Measurements from ENCODE around the gene EIF3D. TPM values are rescaled to one million over a fixed set of nuclear protein-coding genes. Genes with fewer than 3 reads are reported as not detected.

Gene EIF3D
- total and polyA plus RNA-seq, 2 experiments from 2014 or later: 148 to 381 TPM

- TF ChIP-seq ZNF462 (CRISPR knock-in tag; IDR thresholded peaks at IDR 0.05) (no peak), CTCF (conservative IDR thresholded peaks at IDR 0.05; ENCODE audit: low read depth in 2 of 2) (peak; percentile 94 to 96), CREB1 (CRISPR knock-in tag; IDR thresholded peaks at IDR 0.05; ENCODE audit: low read depth) (no peak)
- H3K4me1 ChIP-seq (ENCODE audit: insufficient read depth): no peaks in the 10 kb centered on the region
- no peaks in the 10 kb centered on the region for H3K79me2 ChIP-seq (replicated peaks; ENCODE audit: insufficient read depth)
- no peaks in the 10 kb centered on the region; the same call in 2 of the 3 replicates for H3K4me1 Mint-ChIP-seq
- H3K27ac Mint-ChIP-seq: peak overlapping the region; percentile 44; the same call in 1 of the 2 replicates
- H3K36me3 Mint-ChIP-seq (ENCODE audit: low read depth): peaks cover 11% of the 10 kb centered on the region; the same call in 2 of the 3 replicates
- no peaks in the 10 kb centered on the region for H3K27me3 ChIP-seq (ENCODE audit: insufficient read depth)
- H3K27me3 Mint-ChIP-seq (ENCODE audit: insufficient read depth, low read depth, poor library complexity): peaks cover 10% of the 10 kb centered on the region
- H3K4me2 ChIP-seq: no peak overlapping the region
- H3F3A ChIP-seq (replicated peaks; ENCODE audit: low read depth): no peaks in the 10 kb centered on the region
- H3K27ac ChIP-seq (ENCODE audit: low read depth): no peak overlapping the region
- H3K4me3 ChIP-seq: no peak overlapping the region
- peak; percentile 93 for DNase-seq (ENCODE audit: low spot score)
- H3K36me3 ChIP-seq (ENCODE audit: insufficient read depth): no peaks in the 10 kb centered on the region
- H4K20me1 ChIP-seq (replicated peaks; ENCODE audit: insufficient read depth): no peaks in the 10 kb centered on the region
- H3K4me3 Mint-ChIP-seq: no peak overlapping the region
- no peaks in the 10 kb centered on the region for H3K9me2 ChIP-seq (ENCODE audit: insufficient read depth)
- H3K9me3 Mint-ChIP-seq: no peaks in the 10 kb centered on the region
- peak; percentile 98 for ATAC-seq
- no peak overlapping the region for H2AFZ ChIP-seq
These were observed 58.6 kb downstream of the EIF3D start for GRCh38 chr22:36470162-36470993.

Data from GM23338 (cell line).